Erythroblast (primary cell): Measurements from ENCODE around the gene TOP3A.

Experiments used
- DNase-seq, 2 experiments: peaks; one replicate each; lab custom pipeline; 2025; lab: John Stamatoyannopoulos, UW
- GATA1 ChIP-seq: IDR thresholded peaks from 2 replicates; pipeline ENCODE4 v1.6.1; 2011; ENCODE audit warnings: low read depth, mild to moderate bottlenecking, control low read depth, low read length, moderate library complexity
- POLR2A ChIP-seq: IDR thresholded peaks from 2 replicates; pipeline ENCODE4 v1.6.1; 2011; ENCODE audit warnings: mild to moderate bottlenecking, low read length

The TOP3A gene

GRCh38 chr17:18247613-18248001 is 67.2 kb downstream of the TOP3A start:
- no peak for DNase-seq
- no peak for TF ChIP-seq POLR2A
- TF ChIP-seq GATA1, result no peak

GRCh38 chr17:18246880-18247612 is 67.7 kb downstream of the TOP3A start:
- TF ChIP-seq POLR2A (no peak), GATA1 (no peak)
- DNase-seq, result peak; percentile 35 to 36

- DNase-seq, result no peak
- TF ChIP-seq GATA1, result no peak
Measured at GRCh38 chr17:18246109-18246725, 68.6 kb downstream of the TOP3A start.

- DNase-seq, result no peak
- TF ChIP-seq GATA1 (no peak), POLR2A (no peak)
Measured at GRCh38 chr17:18245038-18245776, 69.6 kb downstream of the TOP3A start.

- TF ChIP-seq POLR2A (no peak), GATA1 (no peak)
- no peak for DNase-seq
Measured at GRCh38 chr17:18241229-18241871, 73.4 kb downstream of the TOP3A start.

GRCh38 chr17:18240449-18240848 is 74.3 kb downstream of the TOP3A start:
- TF ChIP-seq POLR2A (no peak), GATA1 (no peak)
- no peak for DNase-seq

GRCh38 chr17:18238299-18238698 is 76.5 kb downstream of the TOP3A start:
- no peak for TF ChIP-seq GATA1
- TF ChIP-seq POLR2A, result no peak
- no peak for DNase-seq

- no peak for TF ChIP-seq GATA1
- no peak for TF ChIP-seq POLR2A
- no peak for DNase-seq
Measured at GRCh38 chr17:18237461-18237860, 77.3 kb downstream of the TOP3A start.

- TF ChIP-seq GATA1 (no peak), POLR2A (no peak)
- DNase-seq, result no peak
Measured at GRCh38 chr17:18236494-18236893, 78.3 kb downstream of the TOP3A start.

- DNase-seq, result no peak
- TF ChIP-seq POLR2A (no peak), GATA1 (no peak)
Measured at GRCh38 chr17:18235743-18236256, 79.0 kb downstream of the TOP3A start.

- TF ChIP-seq GATA1 (no peak), POLR2A (no peak)
- DNase-seq, result no peak
Measured at GRCh38 chr17:18234853-18235380, 79.9 kb downstream of the TOP3A start.

- TF ChIP-seq POLR2A (no peak), GATA1 (no peak)
- DNase-seq, result no peak
Measured at GRCh38 chr17:18233803-18234518, 80.8 kb downstream of the TOP3A start.

GRCh38 chr17:18231164-18231563 is 83.6 kb downstream of the TOP3A start:
- DNase-seq, result no peak
- TF ChIP-seq POLR2A (no peak), GATA1 (no peak)
